PC-9 (cell line): Measurements from ENCODE around the gene CDK6. TPM values are rescaled to one million over a fixed set of nuclear protein-coding genes. Genes with fewer than 3 reads are reported as not detected.

Experiments used
- BruUV-seq: library from RNA; stranded (reverse); fragments of 400-500 nt; replicated peaks from 2 replicates; lab custom pipeline; 2021; lab: Mats Ljungman, UMichigan
- CTCF ChIA-PET: fragments of 300-600 bp; sonication (Branson Sonifier 250); formaldehyde crosslinking; loops from one replicate; lab custom pipeline; 2022; ENCODE audit warnings: antibody characterized with exemption; lab: Charles Lee
- POLR2A ChIA-PET: fragments of 300-600 bp; sonication (Branson Sonifier 250); formaldehyde crosslinking; loops from one replicate; lab custom pipeline; 2022; ENCODE audit warnings: antibody characterized with exemption; ENCODE audit not compliant: unreplicated experiment; lab: Charles Lee
- DNase-seq, 2 experiments: peaks; one replicate each; pipeline versions ENCODE4 v3.0.0 to v3.0.0-alpha.2; 2015 to 2022; ENCODE audit warnings: mixed read lengths in 1 of 2
- H2AFZ ChIP-seq: fragments of 200-600 bp; sonication (generic); 2 replicates; pipeline ENCODE4 v1.8.1; 2017; ENCODE audit warnings: antibody characterized with exemption
- H3F3A ChIP-seq: fragments of 200-600 bp; sonication (generic); 2 replicates; pipeline ENCODE4 v1.8.1; 2017; ENCODE audit warnings: antibody characterized with exemption, mild to moderate bottlenecking, low read depth; ENCODE audit not compliant: insufficient read depth
- H3K27ac ChIP-seq: fragments of 200-600 bp; sonication (generic); 2 replicates; pipeline ENCODE4 v1.6.1; 2016; ENCODE audit warnings: mixed run types
- H3K27me3 ChIP-seq: fragments of 200-600 bp; sonication (generic); 2 replicates; pipeline ENCODE4 v1.6.1; 2016; ENCODE audit warnings: low read depth, mixed run types; ENCODE audit not compliant: insufficient read depth
- H3K36me3 ChIP-seq: fragments of 200-600 bp; sonication (generic); 2 replicates; pipeline ENCODE4 v1.6.1; 2016; ENCODE audit warnings: low read depth, mixed run types
- H3K4me1 ChIP-seq: fragments of 200-600 bp; sonication (generic); replicated peaks from 2 replicates; pipeline ENCODE4 v1.6.1; 2016; ENCODE audit warnings: mixed run types; ENCODE audit not compliant: insufficient read depth
- H3K4me2 ChIP-seq: fragments of 200-600 bp; sonication (generic); 2 replicates; pipeline ENCODE4 v1.6.1; 2017; ENCODE audit warnings: mixed run types
- H3K4me3 ChIP-seq: fragments of 200-600 bp; sonication (generic); 2 replicates; pipeline ENCODE4 v1.6.1; 2016; ENCODE audit warnings: mixed run types
- H3K79me2 ChIP-seq: fragments of 200-600 bp; sonication (generic); 2 replicates; pipeline ENCODE4 v1.6.1; 2017; ENCODE audit warnings: low read depth, mixed run types
- H3K9me2 ChIP-seq: fragments of 200-600 bp; sonication (generic); 2 replicates; pipeline ENCODE4 v1.8.1; 2017; ENCODE audit warnings: mild to moderate bottlenecking; ENCODE audit not compliant: insufficient read depth
- H3K9me3 ChIP-seq: fragments of 200-600 bp; sonication (generic); 2 replicates; pipeline ENCODE4 v1.8.1; 2016; ENCODE audit warnings: low read depth; ENCODE audit not compliant: insufficient read depth
- H4K20me1 ChIP-seq: fragments of 200-600 bp; sonication (generic); 2 replicates; pipeline ENCODE4 v1.8.1; 2017; ENCODE audit not compliant: insufficient read depth
- CTCF ChIP-seq: fragments of 200-600 bp; sonication (generic); conservative IDR thresholded peaks from 2 replicates; pipeline ENCODE4 v1.6.1; 2017; ENCODE audit warnings: mixed run types, antibody characterized with exemption, mild to moderate bottlenecking, moderate library complexity
- EZH2 ChIP-seq: fragments of 200-600 bp; sonication (generic); IDR thresholded peaks from 2 replicates; pipeline ENCODE4 v1.8.0; 2017; ENCODE audit warnings: antibody characterized with exemption, low read depth
- intact Hi-C: fragments of 100-400 bp; cut with micrococcal nuclease; formaldehyde crosslinking; loops from one replicate; pipeline ENCODE4 v1.10.0; 2022; ENCODE audit not compliant: unreplicated experiment
- total RNA-seq: library from RNA; stranded (reverse); gene quantifications from 2 replicates; pipeline ENCODE4 v1.2.3, GENCODE V29; 2021

The CDK6 gene
- total RNA-seq, 1 experiment from 2014 or later, result 49.5 TPM

GRCh38 chr7:92576296-92576695, 260.1 kb downstream of the CDK6 start:
- H3K9me2 ChIP-seq, result no peaks in the 10 kb centered on the region
- no peaks in the 10 kb centered on the region for H3K4me1 ChIP-seq
- H3K9me3 ChIP-seq, result no peaks in the 10 kb centered on the region
- no peaks in the 10 kb centered on the region; the same call in 1 of the 2 replicates for H3F3A ChIP-seq
- no peak overlapping the region for H2AFZ ChIP-seq
- no peak for DNase-seq
- H3K79me2 ChIP-seq, result peaks cover 9% of the 10 kb centered on the region
- no peak overlapping the region for H3K27ac ChIP-seq
- no TSS peak for BruUV-seq
- TF ChIP-seq EZH2 (no peak), CTCF (no peak)
- H3K36me3 ChIP-seq, result peaks cover 51% of the 10 kb centered on the region
- CTCF ChIA-PET, result interaction anchor here (0.6 kb wide), 1 partner anchor 733 kb away, joined by 3 read pairs; no protein-coding TSS in a partner anchor
- no peaks in the 10 kb centered on the region for H3K27me3 ChIP-seq
- H3K4me2 ChIP-seq, result no peak overlapping the region
- peaks cover 20% of the 10 kb centered on the region for H4K20me1 ChIP-seq
- H3K4me3 ChIP-seq, result no peak overlapping the region
- POLR2A ChIA-PET, result no interaction called here
- intact Hi-C loops, result no loop called here

- ChIA-PET CTCF (no interaction called here), POLR2A (interaction anchor here (0.6 kb wide), 1 partner anchor 705 kb away, joined by 4 read pairs; no protein-coding TSS in a partner anchor)
- H3K4me1 ChIP-seq, result no peaks in the 10 kb centered on the region
- no peaks in the 10 kb centered on the region; the same call in 1 of the 2 replicates for H3F3A ChIP-seq
- H3K27ac ChIP-seq, result no peak overlapping the region
- no peak overlapping the region for H2AFZ ChIP-seq
- no TSS peak for BruUV-seq
- no peaks in the 10 kb centered on the region for H3K9me2 ChIP-seq
- H3K79me2 ChIP-seq, result no peaks in the 10 kb centered on the region
- no peak for DNase-seq
- no peaks in the 10 kb centered on the region for H3K27me3 ChIP-seq
- H3K4me3 ChIP-seq, result no peak overlapping the region
- no peak overlapping the region for H3K4me2 ChIP-seq
- no peaks in the 10 kb centered on the region for H3K9me3 ChIP-seq
- H4K20me1 ChIP-seq, result no peaks in the 10 kb centered on the region; the same call in none of the 2 replicates
- no peak for TF ChIP-seq EZH2
- no peak for TF ChIP-seq CTCF
- intact Hi-C loops, result no loop called here
- H3K36me3 ChIP-seq, result peaks cover 49% of the 10 kb centered on the region
These were observed 267.2 kb downstream of the CDK6 start for GRCh38 chr7:92569137-92569536.

GRCh38 chr7:92567460-92567859, 268.9 kb downstream of the CDK6 start:
- ChIA-PET CTCF (no interaction called here), POLR2A (no interaction called here)
- BruUV-seq, result no TSS peak
- intact Hi-C loops, result no loop called here
- no peak for TF ChIP-seq CTCF
- TF ChIP-seq EZH2, result no peak
- H3K4me3 ChIP-seq, result no peak overlapping the region
- H3K27me3 ChIP-seq, result no peaks in the 10 kb centered on the region
- H2AFZ ChIP-seq, result no peak overlapping the region
- no peaks in the 10 kb centered on the region; the same call in none of the 2 replicates for H4K20me1 ChIP-seq
- H3F3A ChIP-seq, result no peaks in the 10 kb centered on the region; the same call in 1 of the 2 replicates
- DNase-seq, result no peak
- H3K9me3 ChIP-seq, result no peaks in the 10 kb centered on the region
- H3K4me2 ChIP-seq, result no peak overlapping the region
- no peak overlapping the region for H3K27ac ChIP-seq
- no peaks in the 10 kb centered on the region for H3K79me2 ChIP-seq
- peaks cover 57% of the 10 kb centered on the region for H3K36me3 ChIP-seq
- no peaks in the 10 kb centered on the region for H3K4me1 ChIP-seq
- no peaks in the 10 kb centered on the region for H3K9me2 ChIP-seq
